ENCODE results near the gene ANKRD28.

DNA sequence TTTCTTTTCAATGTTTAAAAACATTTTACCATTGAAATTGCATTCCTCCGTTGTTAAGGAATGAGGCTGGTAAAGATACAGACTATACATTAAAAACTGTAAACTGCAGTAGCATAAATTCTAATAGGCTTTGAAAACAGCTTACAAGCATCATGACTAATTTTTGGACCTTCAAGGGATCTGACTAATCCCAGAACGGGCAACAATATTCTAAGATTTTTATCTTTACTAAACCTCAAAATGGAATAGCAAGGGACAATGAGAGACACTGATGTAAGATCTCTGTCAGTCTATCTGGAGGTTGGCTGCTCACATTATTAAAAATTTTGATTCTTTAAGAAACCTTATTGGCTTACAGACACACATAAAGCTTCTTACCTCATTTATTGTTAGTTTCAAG lies 121.5 kb downstream of the ANKRD28 start:
- TF ChIP-seq, protein P1, sequence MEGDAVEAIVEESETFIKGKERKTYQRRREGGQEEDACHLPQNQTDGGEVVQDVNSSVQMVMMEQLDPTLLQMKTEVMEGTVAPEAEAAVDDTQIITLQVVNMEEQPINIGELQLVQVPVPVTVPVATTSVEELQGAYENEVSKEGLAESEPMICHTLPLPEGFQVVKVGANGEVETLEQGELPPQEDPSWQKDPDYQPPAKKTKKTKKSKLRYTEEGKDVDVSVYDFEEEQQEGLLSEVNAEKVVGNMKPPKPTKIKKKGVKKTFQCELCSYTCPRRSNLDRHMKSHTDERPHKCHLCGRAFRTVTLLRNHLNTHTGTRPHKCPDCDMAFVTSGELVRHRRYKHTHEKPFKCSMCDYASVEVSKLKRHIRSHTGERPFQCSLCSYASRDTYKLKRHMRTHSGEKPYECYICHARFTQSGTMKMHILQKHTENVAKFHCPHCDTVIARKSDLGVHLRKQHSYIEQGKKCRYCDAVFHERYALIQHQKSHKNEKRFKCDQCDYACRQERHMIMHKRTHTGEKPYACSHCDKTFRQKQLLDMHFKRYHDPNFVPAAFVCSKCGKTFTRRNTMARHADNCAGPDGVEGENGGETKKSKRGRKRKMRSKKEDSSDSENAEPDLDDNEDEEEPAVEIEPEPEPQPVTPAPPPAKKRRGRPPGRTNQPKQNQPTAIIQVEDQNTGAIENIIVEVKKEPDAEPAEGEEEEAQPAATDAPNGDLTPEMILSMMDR (conservative IDR thresholded peaks at IDR 0.05; ENCODE audit: low read depth, low read length): no peak
- TF ChIP-seq CEBPB (IDR thresholded peaks at IDR 0.05; ENCODE audit: low read depth, low read length): no peak
- no peak for TF ChIP-seq POLR2A (IDR thresholded peaks at IDR 0.05; ENCODE audit: low read depth, low read length)
- TF ChIP-seq MXI1 (IDR thresholded peaks at IDR 0.05; ENCODE audit: borderline replicate concordance, low read depth, low read length): no peak
- TF ChIP-seq MAFK (IDR thresholded peaks at IDR 0.05; ENCODE audit: low read depth, low read length): no peak
- TF ChIP-seq, protein P2, sequence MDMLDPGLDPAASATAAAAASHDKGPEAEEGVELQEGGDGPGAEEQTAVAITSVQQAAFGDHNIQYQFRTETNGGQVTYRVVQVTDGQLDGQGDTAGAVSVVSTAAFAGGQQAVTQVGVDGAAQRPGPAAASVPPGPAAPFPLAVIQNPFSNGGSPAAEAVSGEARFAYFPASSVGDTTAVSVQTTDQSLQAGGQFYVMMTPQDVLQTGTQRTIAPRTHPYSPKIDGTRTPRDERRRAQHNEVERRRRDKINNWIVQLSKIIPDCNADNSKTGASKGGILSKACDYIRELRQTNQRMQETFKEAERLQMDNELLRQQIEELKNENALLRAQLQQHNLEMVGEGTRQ (IDR thresholded peaks at IDR 0.05; ENCODE audit: low read depth, low read length): no peak
- TF ChIP-seq BHLHE40 (IDR thresholded peaks at IDR 0.05; ENCODE audit: low read depth, low read length): no peak

Measured in IMR-90 (cell line).